DND-41 (cell line): ENCODE measurements around the gene ABCA3.

ENCODE experiments used
- ATAC-seq: fragments of 200-7000 bp; cut with Tn5 transposase; 3 replicates; pipeline ENCODE4 v1.9.1; 2021; ENCODE audit warnings: low read depth; ENCODE audit not compliant: insufficient read depth
- DNase-seq: peaks from one replicate; pipeline ENCODE4 v3.0.0-alpha.2; 2020
- H2AFZ ChIP-seq: 2 replicates; pipeline ENCODE4 v1.6.0; 2012; ENCODE audit warnings: low read depth, low read length
- H3K27ac ChIP-seq: 2 replicates; pipeline ENCODE4 v1.5.1; 2012; ENCODE audit warnings: low read length, inconsistent platforms
- H3K27me3 ChIP-seq: fragments of 200-600 bp; sonication (generic); 2 replicates; pipeline ENCODE4 v1.6.0; 2012; ENCODE audit warnings: low read length, mild to moderate bottlenecking, inconsistent platforms; ENCODE audit not compliant: insufficient read depth, poor library complexity
- H3K36me3 ChIP-seq: 2 replicates; pipeline ENCODE4 v1.5.1; 2012; ENCODE audit warnings: low read length, inconsistent platforms; ENCODE audit not compliant: insufficient read depth
- H3K4me1 ChIP-seq: 2 replicates; pipeline ENCODE4 v1.5.1; 2012; ENCODE audit warnings: mild to moderate bottlenecking, low read length; ENCODE audit not compliant: insufficient read depth
- H3K4me2 ChIP-seq: 2 replicates; pipeline ENCODE4 v1.6.0; 2012; ENCODE audit warnings: mild to moderate bottlenecking, moderate library complexity, low read length, inconsistent platforms; ENCODE audit not compliant: insufficient read depth
- H3K4me3 ChIP-seq, 2 experiments: fragments of 200-600 bp in 1 of 2; shearing (Covaris generic) in 1 of 2; 2 replicates each; pipeline ENCODE4 v1.5.1; 2012 to 2016; ENCODE audit warnings: inconsistent platforms in 2 of 2, low read length in 2 of 2, mild to moderate bottlenecking in 2 of 2, low read depth in 1 of 2, moderate library complexity in 1 of 2
- H3K79me2 ChIP-seq: 2 replicates; pipeline ENCODE4 v1.6.0; 2012; ENCODE audit warnings: low read length, inconsistent platforms; ENCODE audit not compliant: insufficient read depth
- H3K9ac ChIP-seq: 2 replicates; pipeline ENCODE4 v1.6.0; 2012; ENCODE audit warnings: low read depth, mild to moderate bottlenecking, inconsistent platforms, low read length, moderate library complexity
- H3K9me3 ChIP-seq: 2 replicates; pipeline ENCODE4 v1.5.1; 2012; ENCODE audit warnings: low read length, moderate library complexity, mild to moderate bottlenecking, inconsistent platforms; ENCODE audit not compliant: insufficient read depth, severe bottlenecking
- H4K20me1 ChIP-seq: 2 replicates; pipeline ENCODE4 v1.6.0; 2012; ENCODE audit warnings: low read length; ENCODE audit not compliant: insufficient read depth
- CTCF ChIP-seq: IDR thresholded peaks from 2 replicates; pipeline ENCODE4 v1.5.1; 2012; ENCODE audit warnings: borderline replicate concordance, low read length, moderate library complexity, mild to moderate bottlenecking; ENCODE audit not compliant: poor library complexity, severe bottlenecking; ENCODE audit errors: extremely low read depth
- EZH2 ChIP-seq: IDR thresholded peaks from 3 replicates; pipeline ENCODE4 v1.6.1; 2012; ENCODE audit warnings: borderline replicate concordance, low read depth, mild to moderate bottlenecking, moderate library complexity, low read length, inconsistent platforms; ENCODE audit not compliant: severe bottlenecking

ABCA3 gene

DNA sequence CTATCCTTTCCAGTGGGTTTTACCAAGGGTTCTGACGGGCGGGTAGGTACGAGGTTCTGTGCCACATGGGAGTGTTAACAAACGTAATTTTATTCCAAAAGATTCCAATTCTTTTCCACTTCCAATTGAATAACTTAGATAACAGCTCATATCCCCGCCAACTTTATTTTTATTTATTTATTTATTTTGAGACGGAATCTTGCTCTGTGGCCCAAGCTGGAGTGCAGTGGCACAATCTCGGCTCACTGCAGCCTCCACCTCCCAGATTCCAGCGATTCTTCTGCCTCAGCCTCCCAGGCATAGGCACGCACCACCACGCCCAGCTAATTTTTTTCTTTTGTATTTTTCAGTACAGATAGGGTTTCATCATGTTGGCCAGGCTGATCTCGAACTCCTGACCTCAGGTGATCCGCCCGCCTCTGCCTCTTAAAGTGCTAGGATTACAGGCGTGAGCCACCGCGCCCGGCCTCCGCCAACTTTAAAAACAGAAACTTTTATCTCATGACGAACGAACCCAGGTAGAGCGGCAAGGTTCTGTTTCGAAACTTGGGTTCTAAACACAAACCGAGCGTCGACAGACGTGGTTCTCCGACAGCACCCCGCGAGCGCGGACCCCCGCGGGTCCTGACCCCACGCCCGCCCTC lies 89.8 kb downstream of the ABCA3 start:
- no peak for DNase-seq
- H3K27me3 ChIP-seq: no peaks in the 10 kb centered on the region
- no peaks in the 10 kb centered on the region for H3K4me1 ChIP-seq
- ATAC-seq: no peak
- H3K27ac ChIP-seq: no peak overlapping the region
- H4K20me1 ChIP-seq: peaks cover 19% of the 10 kb centered on the region
- no peak overlapping the region for H3K9ac ChIP-seq
- no peak overlapping the region for H2AFZ ChIP-seq
- no peaks in the 10 kb centered on the region for H3K9me3 ChIP-seq
- H3K4me3 ChIP-seq: no peak overlapping the region
- TF ChIP-seq CTCF: no peak
- no peak for TF ChIP-seq EZH2
- no peak overlapping the region for H3K4me2 ChIP-seq
- H3K36me3 ChIP-seq: peaks cover 73% of the 10 kb centered on the region
- H3K79me2 ChIP-seq: no peaks in the 10 kb centered on the region

GRCh38 chr16:2246301-2246885 lies 94.1 kb downstream of the ABCA3 start:
- no peak overlapping the region for H2AFZ ChIP-seq
- DNase-seq (no peak), ATAC-seq (no peak)
- peaks cover 68% of the 10 kb centered on the region for H3K36me3 ChIP-seq
- TF ChIP-seq CTCF (no peak), EZH2 (no peak)
- no peak overlapping the region for H3K4me3 ChIP-seq
- H3K9me3 ChIP-seq: no peaks in the 10 kb centered on the region
- H3K27me3 ChIP-seq: no peaks in the 10 kb centered on the region
- no peaks in the 10 kb centered on the region for H3K79me2 ChIP-seq
- H3K9ac ChIP-seq: no peak overlapping the region
- no peaks in the 10 kb centered on the region for H3K4me1 ChIP-seq
- H3K27ac ChIP-seq: no peak overlapping the region
- peaks cover 13% of the 10 kb centered on the region for H4K20me1 ChIP-seq
- no peak overlapping the region for H3K4me2 ChIP-seq

DNA sequence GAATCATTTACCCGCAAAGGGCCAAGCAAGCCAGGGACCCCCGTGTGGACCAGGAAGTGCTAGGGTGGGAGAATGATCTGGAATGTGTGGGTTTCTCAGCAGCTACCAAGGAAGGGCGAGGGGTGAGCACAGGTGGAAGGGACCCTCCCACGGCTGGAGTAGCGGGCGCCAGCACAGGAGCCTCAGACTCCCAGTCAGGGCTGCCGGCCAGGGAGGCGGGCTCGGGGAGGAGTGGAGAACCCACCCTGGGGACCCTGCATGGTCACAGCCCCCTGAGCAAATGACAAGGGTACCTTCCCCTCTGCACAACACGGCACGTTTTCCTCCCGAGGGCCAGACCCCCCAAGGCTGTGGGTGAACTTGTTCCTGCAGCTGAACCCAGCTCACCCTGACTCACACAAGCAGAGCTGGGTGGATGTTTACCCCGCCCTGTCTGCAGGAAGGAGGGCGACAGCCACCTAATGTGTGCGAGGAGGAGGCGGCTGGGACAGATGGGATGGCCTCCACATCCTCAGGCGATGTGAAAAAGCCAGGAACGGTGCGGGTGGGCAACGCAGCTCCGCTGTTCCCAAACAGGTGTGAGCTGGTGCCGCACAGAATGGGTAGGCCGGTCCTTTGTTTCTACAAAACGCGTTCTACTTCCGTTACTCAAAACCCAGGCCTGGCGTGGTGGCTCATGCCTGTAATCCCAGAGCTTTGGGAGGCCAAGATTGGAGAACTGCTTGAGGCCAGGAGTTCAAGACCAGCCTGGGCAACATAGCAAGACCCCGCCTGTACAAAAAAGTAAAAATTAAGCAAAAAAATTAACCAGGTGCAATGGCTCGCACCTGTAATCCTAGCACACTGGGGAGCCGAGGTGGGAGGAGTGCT lies 95.4 kb downstream of the ABCA3 start:
- no peaks in the 10 kb centered on the region for H3K4me1 ChIP-seq
- no peaks in the 10 kb centered on the region for H3K27me3 ChIP-seq
- ATAC-seq (no peak), DNase-seq (no peak)
- no peak overlapping the region for H2AFZ ChIP-seq
- no peak overlapping the region for H3K9ac ChIP-seq
- H3K27ac ChIP-seq: no peak overlapping the region
- H3K79me2 ChIP-seq: no peaks in the 10 kb centered on the region
- no peak overlapping the region for H3K4me3 ChIP-seq
- no peak overlapping the region for H3K4me2 ChIP-seq
- peaks cover 13% of the 10 kb centered on the region for H4K20me1 ChIP-seq
- H3K9me3 ChIP-seq: no peaks in the 10 kb centered on the region
- no peak for TF ChIP-seq EZH2
- TF ChIP-seq CTCF: no peak
- H3K36me3 ChIP-seq: peaks cover 63% of the 10 kb centered on the region
